ENCODE data around the gene ROCK2. TPM values are rescaled to one million over a fixed set of nuclear protein-coding genes. Genes with fewer than 3 reads are reported as not detected.
"Not testable (repeated sequence)": the region's sequence is repeated elsewhere in the genome, so short reads cannot be mapped to it uniquely, and the experiment has no call there.

ROCK2 gene
- total and polyA plus RNA-seq, 9 donors: 27.6 to 47.9 (median 40.8) TPM

DNA sequence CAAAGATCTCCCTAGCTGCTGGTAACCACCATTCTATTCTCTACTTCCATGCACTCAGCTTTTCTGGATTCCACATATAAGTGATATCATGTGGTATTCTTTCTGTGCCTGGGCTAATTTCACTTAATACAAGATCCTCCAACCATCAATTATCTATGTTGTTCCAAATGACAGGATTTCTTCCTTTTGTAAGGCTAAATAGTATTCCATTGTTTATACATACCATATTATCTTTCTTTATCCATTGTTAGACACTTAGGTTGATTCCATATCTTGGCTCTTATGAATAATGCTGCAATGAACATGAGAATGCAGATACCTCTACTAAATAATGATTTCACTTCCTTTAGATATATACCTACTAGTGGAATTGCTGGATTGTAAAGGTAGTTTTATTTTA, 66.2 kb downstream of the ROCK2 start:
- Histone ChIP-seq H3K36me3 (ENCODE audit: control insufficient read depth, insufficient read depth, low read length) (no peaks in the 10 kb centered on the region), H3K9me3 (replicated peaks; ENCODE audit: control insufficient read depth, low read depth, low read length) (no peaks in the 10 kb centered on the region), H3K4me1 (ENCODE audit: control insufficient read depth, insufficient read depth, low read length) (no peaks in the 10 kb centered on the region), H3K27me3 (ENCODE audit: control insufficient read depth, insufficient read depth, low read length) (no peaks in the 10 kb centered on the region), H3K27ac (ENCODE audit: low read length) (no peak overlapping the region), H3K4me3 (ENCODE audit: low read length) (no peak overlapping the region)
- DNase-seq: no peak

DNA sequence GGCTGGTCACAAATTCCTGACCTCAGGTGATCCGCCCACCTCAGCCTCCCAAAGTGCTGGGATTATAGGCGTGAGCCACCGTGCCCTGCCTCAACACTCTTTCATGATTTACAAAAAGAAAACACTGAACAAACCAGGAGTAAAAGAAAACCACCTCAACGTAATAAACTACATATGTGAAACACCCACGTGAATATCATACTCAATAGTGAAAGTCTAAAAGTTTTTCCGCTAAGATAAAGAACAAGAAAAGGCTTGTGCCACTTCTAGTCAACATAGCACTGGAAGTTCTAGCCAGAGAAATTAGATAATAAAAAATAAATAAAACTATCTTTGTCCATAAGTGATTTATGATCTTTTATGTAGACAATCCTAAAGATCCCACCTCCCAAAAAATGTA, 68.5 kb downstream of the ROCK2 start:
- no peaks in the 10 kb centered on the region for H3K9me3 ChIP-seq (replicated peaks; ENCODE audit: control insufficient read depth, low read depth, low read length)
- no peak for DNase-seq
- H3K4me3 ChIP-seq (ENCODE audit: low read length): no peak overlapping the region
- no peaks in the 10 kb centered on the region for H3K27me3 ChIP-seq (ENCODE audit: control insufficient read depth, insufficient read depth, low read length)
- WGBS (ENCODE audit: insufficient coverage): 89% methylated on average over 3 of the region's 6 CpGs
- H3K4me1 ChIP-seq (ENCODE audit: control insufficient read depth, insufficient read depth, low read length): no peaks in the 10 kb centered on the region
- H3K36me3 ChIP-seq (ENCODE audit: control insufficient read depth, insufficient read depth, low read length): peaks cover 6% of the 10 kb centered on the region
- no peak overlapping the region for H3K27ac ChIP-seq (ENCODE audit: low read length)

DNA sequence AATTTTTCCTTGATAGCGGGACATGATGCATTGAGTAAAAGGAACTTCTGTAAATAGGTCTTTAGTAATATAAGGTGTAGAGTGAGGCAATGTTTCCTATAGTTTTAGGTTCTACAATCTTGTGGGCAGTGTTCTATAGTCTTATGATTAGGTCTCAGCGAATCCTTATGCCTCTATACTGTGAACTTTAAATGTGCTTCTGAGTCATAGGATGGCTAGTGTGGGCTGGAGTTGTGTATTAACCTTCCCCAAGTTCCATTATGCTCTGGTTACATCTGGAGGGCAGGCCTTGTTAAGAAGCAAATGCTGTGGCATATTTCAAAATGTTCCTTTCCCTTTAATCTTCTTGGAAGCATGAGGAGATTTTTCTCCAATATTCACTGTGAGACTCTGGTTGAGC, 73.5 kb downstream of the ROCK2 start:
- WGBS (ENCODE audit: insufficient coverage): no CpG with 5 or more reads among the region's 2 CpGs
- peaks cover 11% of the 10 kb centered on the region for H3K36me3 ChIP-seq (ENCODE audit: control insufficient read depth, insufficient read depth, low read length)
- DNase-seq: no peak
- H3K27me3 ChIP-seq (ENCODE audit: control insufficient read depth, insufficient read depth, low read length): no peaks in the 10 kb centered on the region
- H3K4me3 ChIP-seq (ENCODE audit: low read length): no peak overlapping the region
- no peaks in the 10 kb centered on the region for H3K9me3 ChIP-seq (replicated peaks; ENCODE audit: control insufficient read depth, low read depth, low read length)
- H3K27ac ChIP-seq (ENCODE audit: low read length): no peak overlapping the region
- no peaks in the 10 kb centered on the region for H3K4me1 ChIP-seq (ENCODE audit: control insufficient read depth, insufficient read depth, low read length)

DNA sequence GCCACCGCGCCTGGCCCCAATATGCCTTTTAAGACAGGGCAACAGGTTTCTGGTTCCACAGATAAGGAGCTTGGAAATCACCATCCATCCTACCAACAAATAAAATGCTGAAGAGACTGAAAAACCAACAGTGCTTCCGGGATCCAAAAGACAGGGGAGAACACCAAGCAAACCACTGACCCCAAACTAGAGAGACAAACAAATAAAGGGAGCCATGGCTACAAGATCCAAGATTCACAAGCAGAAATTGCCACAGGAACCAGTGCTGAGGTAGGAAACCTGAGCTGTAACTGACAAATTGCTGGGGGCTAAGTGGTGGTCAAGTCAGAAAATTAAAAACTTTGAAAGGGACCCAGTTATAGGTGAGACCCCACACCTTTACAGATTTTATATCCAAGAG, 76.5 kb downstream of the ROCK2 start:
- Histone ChIP-seq H3K36me3 (ENCODE audit: control insufficient read depth, insufficient read depth, low read length) (peaks cover 11% of the 10 kb centered on the region), H3K9me3 (replicated peaks; ENCODE audit: control insufficient read depth, low read depth, low read length) (no peaks in the 10 kb centered on the region)
- 94% methylated on average over 2 of the region's 3 CpGs for WGBS (ENCODE audit: insufficient coverage)

DNA sequence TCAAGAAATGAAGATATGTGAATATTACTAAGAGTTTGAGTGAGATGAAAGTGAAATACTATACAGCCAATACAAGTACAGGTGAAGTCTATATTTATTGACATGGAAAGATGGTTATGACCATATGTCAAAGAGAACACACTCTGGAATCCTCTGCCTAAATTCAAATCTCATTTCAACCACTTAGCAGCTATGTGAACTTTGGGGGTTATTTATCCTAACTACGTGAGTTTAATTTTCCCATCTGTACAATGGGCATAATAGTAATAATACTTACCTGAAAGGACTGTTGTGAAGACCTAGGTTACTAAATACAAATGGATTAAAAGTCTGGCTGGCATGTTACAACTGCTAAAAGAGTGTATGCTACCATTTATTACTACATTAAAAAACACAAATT, 79.6 kb downstream of the ROCK2 start:
- Histone ChIP-seq H3K9me3 (replicated peaks; ENCODE audit: control insufficient read depth, low read depth, low read length) (no peaks in the 10 kb centered on the region), H3K27me3 (ENCODE audit: control insufficient read depth, insufficient read depth, low read length) (no peaks in the 10 kb centered on the region), H3K4me3 (ENCODE audit: low read length) (no peak overlapping the region), H3K4me1 (ENCODE audit: control insufficient read depth, insufficient read depth, low read length) (no peaks in the 10 kb centered on the region), H3K27ac (ENCODE audit: low read length) (no peak overlapping the region), H3K36me3 (ENCODE audit: control insufficient read depth, insufficient read depth, low read length) (peaks cover 4% of the 10 kb centered on the region)
- no CpG with 5 or more reads among the region's 1 CpG for WGBS (ENCODE audit: insufficient coverage)
- no peak for DNase-seq

More for the DNA sequence above, 76.5 kb downstream of the ROCK2 start:
- Histone ChIP-seq H3K4me3 (ENCODE audit: low read length) (no peak overlapping the region), H3K27me3 (ENCODE audit: control insufficient read depth, insufficient read depth, low read length) (no peaks in the 10 kb centered on the region), H3K27ac (ENCODE audit: low read length) (no peak overlapping the region), H3K4me1 (ENCODE audit: control insufficient read depth, insufficient read depth, low read length) (no peaks in the 10 kb centered on the region)
- no peak for DNase-seq

DNA sequence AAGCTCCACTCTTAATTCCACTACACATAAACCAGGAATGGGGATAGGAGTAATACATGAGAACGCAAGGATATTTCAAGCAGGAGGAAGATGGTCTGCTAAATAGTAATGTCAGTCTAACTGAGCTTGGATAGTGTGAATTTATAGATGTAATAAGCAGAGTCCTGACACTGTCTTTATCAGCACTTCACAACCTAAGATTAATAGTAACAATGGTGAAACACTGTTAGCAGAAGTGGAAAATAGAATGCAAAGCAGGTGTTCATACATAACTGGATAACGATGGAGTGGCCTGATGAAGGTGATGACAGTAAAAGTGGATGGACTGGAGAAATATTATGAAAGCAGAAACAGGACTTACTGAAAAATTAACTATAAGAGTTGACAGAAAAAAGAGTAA, 80.4 kb downstream of the ROCK2 start:
- no CpG with 5 or more reads among the region's 2 CpGs for WGBS (ENCODE audit: insufficient coverage)
- Histone ChIP-seq H3K9me3 (replicated peaks; ENCODE audit: control insufficient read depth, low read depth, low read length) (no peaks in the 10 kb centered on the region), H3K27me3 (ENCODE audit: control insufficient read depth, insufficient read depth, low read length) (no peaks in the 10 kb centered on the region), H3K4me1 (ENCODE audit: control insufficient read depth, insufficient read depth, low read length) (no peaks in the 10 kb centered on the region), H3K4me3 (ENCODE audit: low read length) (no peak overlapping the region), H3K27ac (ENCODE audit: low read length) (no peak overlapping the region), H3K36me3 (ENCODE audit: control insufficient read depth, insufficient read depth, low read length) (no peaks in the 10 kb centered on the region)
- DNase-seq: no peak

DNA sequence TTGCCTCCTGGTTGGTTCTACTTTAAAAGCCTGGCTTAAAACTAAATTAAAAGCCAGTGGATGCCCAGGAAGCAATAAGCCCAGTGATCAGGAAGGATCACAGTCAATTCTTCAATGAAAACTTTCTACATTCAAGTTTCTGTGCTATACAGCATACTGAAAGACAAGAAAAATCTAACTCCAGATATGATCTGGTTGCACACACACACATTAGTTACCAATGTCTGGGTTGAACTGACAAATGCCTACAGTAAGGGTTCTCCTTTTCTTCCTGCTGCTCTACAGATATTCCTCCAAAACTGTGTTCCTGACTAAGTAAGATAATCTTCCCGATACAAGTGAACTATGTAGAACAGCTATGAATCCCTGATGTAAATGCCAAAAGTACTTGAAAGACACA, 81.3 kb downstream of the ROCK2 start:
- no CpG with 5 or more reads among the region's 1 CpG for WGBS (ENCODE audit: insufficient coverage)
- no peak overlapping the region for H3K4me3 ChIP-seq (ENCODE audit: low read length)
- no peak for DNase-seq
- no peaks in the 10 kb centered on the region for H3K4me1 ChIP-seq (ENCODE audit: control insufficient read depth, insufficient read depth, low read length)
- H3K27ac ChIP-seq (ENCODE audit: low read length): no peak overlapping the region
- H3K9me3 ChIP-seq (replicated peaks; ENCODE audit: control insufficient read depth, low read depth, low read length): no peaks in the 10 kb centered on the region
- H3K27me3 ChIP-seq (ENCODE audit: control insufficient read depth, insufficient read depth, low read length): no peaks in the 10 kb centered on the region
- peaks cover 2% of the 10 kb centered on the region for H3K36me3 ChIP-seq (ENCODE audit: control insufficient read depth, insufficient read depth, low read length)

DNA sequence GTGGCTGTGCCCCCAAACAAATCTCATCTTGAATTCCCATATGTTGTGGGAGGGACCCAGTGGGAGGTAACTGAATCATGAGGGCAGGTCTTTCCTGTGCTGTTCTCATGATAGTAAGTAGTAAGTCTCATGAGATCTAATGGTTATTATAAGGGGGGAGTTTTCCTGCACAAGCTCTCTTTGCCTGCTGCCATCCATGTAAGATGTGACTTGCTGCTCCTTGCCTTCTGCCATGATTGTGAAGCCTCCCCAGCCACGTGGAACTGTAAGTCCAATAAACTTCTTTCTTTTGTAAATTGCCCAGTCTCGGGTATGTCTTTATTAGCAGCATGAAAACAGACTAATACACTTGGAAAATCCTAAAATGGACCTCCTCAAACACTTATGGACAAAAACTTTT, 82.0 kb downstream of the ROCK2 start:
- H3K9me3 ChIP-seq (replicated peaks; ENCODE audit: control insufficient read depth, low read depth, low read length); H3K36me3 ChIP-seq (ENCODE audit: control insufficient read depth, insufficient read depth, low read length); H3K4me3 ChIP-seq (ENCODE audit: low read length); DNase-seq; H3K4me1 ChIP-seq (ENCODE audit: control insufficient read depth, insufficient read depth, low read length); H3K27ac ChIP-seq (ENCODE audit: low read length); H3K27me3 ChIP-seq (ENCODE audit: control insufficient read depth, insufficient read depth, low read length): not testable (repeated sequence)
- WGBS (ENCODE audit: insufficient coverage): 83% methylated on average over 1 of the region's 2 CpGs

DNA sequence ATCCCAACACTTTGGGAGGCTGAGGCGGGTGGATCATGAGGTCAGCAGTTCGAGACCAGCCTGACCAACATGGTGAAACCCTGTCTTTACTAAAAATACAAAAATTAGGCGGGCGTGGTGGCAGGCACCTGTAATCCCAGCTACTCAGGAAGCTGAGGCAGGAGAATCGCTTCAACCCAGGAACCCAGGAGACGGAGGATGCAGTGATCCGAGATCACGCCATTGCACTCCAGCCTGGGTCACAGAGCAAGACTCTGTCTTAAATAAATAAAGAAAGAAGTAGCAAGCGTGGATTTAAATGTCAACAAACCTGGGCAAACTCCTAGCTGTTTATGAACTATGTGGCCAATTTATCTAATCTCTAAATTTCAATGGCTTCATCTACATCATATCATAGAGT, 82.9 kb downstream of the ROCK2 start:
- not testable (repeated sequence) for H3K36me3 ChIP-seq (ENCODE audit: control insufficient read depth, insufficient read depth, low read length); H3K27ac ChIP-seq (ENCODE audit: low read length); H3K4me3 ChIP-seq (ENCODE audit: low read length); H3K4me1 ChIP-seq (ENCODE audit: control insufficient read depth, insufficient read depth, low read length); DNase-seq; H3K27me3 ChIP-seq (ENCODE audit: control insufficient read depth, insufficient read depth, low read length); H3K9me3 ChIP-seq (replicated peaks; ENCODE audit: control insufficient read depth, low read depth, low read length)
- 100% methylated on average over 2 of the region's 9 CpGs for WGBS (ENCODE audit: insufficient coverage)

DNA sequence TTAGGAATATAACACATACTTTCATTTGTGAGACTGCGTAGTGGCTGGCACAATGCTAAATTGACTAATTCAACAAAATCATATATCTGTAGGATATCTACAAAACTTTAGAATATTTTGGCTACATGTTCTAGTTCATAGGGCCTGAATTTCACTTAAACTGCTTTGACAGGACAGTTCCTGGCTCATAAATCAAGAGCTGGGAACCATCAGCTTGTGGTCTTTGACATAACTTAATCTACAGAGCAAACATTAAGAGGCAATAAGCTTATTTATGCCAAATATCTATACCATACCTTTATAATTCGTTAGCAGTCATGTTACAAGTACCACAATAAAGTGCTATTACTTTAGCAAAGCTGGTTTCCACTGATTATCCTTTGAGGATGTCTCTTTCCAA, 83.5 kb downstream of the ROCK2 start:
- no CpG with 5 or more reads among the region's 2 CpGs for WGBS (ENCODE audit: insufficient coverage)

DNA sequence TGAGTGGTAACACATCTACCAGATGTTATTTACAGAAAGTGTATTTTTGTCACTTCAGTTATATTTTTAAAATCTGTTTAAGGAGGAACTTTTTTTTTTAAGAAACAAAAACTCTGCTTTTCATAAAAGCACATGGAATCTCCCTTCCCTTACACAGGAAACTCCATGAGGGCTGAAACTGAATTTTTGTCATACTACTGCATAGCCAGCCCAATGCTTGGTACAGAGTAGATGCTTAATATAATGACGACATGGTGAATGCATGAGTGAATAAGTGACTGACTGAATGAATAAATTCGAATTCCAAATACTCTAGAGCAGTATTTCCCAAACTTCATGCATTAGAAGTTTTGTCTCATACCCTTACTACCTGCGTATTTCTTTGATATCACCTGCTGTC, 86.5 kb downstream of the ROCK2 start:
- Histone ChIP-seq H3K27ac (ENCODE audit: low read length) (no peak overlapping the region), H3K36me3 (ENCODE audit: control insufficient read depth, insufficient read depth, low read length) (peaks cover 8% of the 10 kb centered on the region), H3K4me3 (ENCODE audit: low read length) (no peak overlapping the region), H3K9me3 (replicated peaks; ENCODE audit: control insufficient read depth, low read depth, low read length) (no peaks in the 10 kb centered on the region), H3K4me1 (ENCODE audit: control insufficient read depth, insufficient read depth, low read length) (no peaks in the 10 kb centered on the region), H3K27me3 (ENCODE audit: control insufficient read depth, insufficient read depth, low read length) (no peaks in the 10 kb centered on the region)
- DNase-seq: no peak
- WGBS (ENCODE audit: insufficient coverage): 100% methylated on average over 1 of the region's 3 CpGs

More for the DNA sequence above, 83.5 kb downstream of the ROCK2 start:
- Histone ChIP-seq H3K4me3 (ENCODE audit: low read length) (no peak overlapping the region), H3K36me3 (ENCODE audit: control insufficient read depth, insufficient read depth, low read length) (peaks cover 8% of the 10 kb centered on the region), H3K27ac (ENCODE audit: low read length) (no peak overlapping the region), H3K9me3 (replicated peaks; ENCODE audit: control insufficient read depth, low read depth, low read length) (no peaks in the 10 kb centered on the region), H3K27me3 (ENCODE audit: control insufficient read depth, insufficient read depth, low read length) (no peaks in the 10 kb centered on the region), H3K4me1 (ENCODE audit: control insufficient read depth, insufficient read depth, low read length) (no peaks in the 10 kb centered on the region)
- no peak for DNase-seq
